IPS-18c (cell line): Measurements from ENCODE around the gene WHRN.

Experiments
- H3K4me3 ChIP-seq: 2 replicates; pipeline ENCODE4 v1.7.0; 2013; ENCODE audit warnings: low read depth, mild to moderate bottlenecking, low read length, moderate library complexity; ENCODE audit not compliant: insufficient read depth
- H3K9me3 ChIP-seq: one replicate; pipeline ENCODE4 v1.6.1; 2013; ENCODE audit warnings: mild to moderate bottlenecking, low read length, moderate library complexity; ENCODE audit not compliant: control insufficient read depth, insufficient read depth

WHRN gene

DNA sequence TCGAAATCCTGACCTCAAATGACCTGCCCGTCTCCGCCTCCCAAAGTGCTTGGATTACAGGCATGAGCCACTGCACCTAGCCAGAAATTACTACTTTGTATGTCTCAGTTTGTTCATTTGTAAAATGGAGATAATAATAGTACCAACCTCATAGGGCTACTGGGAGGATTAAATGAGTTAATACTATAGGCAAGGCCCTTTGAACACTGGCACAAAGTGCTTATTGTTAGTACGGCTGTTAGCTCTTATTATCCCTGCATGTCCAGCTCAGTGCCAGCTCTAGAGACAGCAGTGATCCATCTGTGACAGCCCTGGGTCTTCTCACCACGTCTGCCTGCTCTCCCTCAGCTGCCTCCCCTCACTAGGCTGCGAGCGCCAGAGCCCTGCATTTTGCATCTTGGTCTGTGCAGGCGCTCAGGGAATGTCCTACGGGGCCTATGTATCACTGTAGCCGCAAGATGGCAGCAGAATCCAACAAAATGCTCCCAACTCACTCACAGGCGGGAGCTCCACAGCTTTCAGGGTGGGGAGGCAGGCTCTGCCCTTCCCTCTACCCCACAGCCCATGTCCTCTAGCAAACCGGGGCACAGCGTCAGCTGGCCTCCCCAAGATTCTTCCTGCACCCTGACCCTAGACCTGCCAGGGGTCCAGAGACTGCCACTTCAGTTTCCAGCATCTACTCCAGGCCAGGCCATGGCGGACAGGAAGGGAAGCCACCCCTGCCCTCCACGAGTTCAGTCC is 99.8 kb downstream of the WHRN start:
- no peak overlapping the region for H3K4me3 ChIP-seq
- no peaks in the 10 kb centered on the region for H3K9me3 ChIP-seq

DNA sequence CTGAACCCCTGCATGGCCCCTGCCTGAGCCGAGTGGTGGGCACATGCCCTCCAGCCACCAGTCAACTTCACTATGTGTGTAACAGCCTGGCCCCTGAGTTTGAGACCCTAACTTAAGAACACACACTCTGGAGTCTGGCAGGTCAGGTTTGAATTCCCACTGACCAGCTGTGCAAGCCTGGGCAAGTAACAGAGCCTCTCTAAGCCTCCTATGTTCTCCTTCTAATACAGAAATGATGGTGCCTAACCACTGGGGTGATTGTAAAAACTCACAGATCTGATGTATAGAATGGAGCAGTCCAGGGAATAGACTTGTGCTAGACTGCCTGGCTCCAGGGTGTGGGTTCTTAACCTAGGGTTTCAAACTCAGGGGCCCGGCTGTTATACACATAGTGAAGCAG is 100.7 kb downstream of the WHRN start:
- no peak overlapping the region for H3K4me3 ChIP-seq
- no peaks in the 10 kb centered on the region for H3K9me3 ChIP-seq

DNA sequence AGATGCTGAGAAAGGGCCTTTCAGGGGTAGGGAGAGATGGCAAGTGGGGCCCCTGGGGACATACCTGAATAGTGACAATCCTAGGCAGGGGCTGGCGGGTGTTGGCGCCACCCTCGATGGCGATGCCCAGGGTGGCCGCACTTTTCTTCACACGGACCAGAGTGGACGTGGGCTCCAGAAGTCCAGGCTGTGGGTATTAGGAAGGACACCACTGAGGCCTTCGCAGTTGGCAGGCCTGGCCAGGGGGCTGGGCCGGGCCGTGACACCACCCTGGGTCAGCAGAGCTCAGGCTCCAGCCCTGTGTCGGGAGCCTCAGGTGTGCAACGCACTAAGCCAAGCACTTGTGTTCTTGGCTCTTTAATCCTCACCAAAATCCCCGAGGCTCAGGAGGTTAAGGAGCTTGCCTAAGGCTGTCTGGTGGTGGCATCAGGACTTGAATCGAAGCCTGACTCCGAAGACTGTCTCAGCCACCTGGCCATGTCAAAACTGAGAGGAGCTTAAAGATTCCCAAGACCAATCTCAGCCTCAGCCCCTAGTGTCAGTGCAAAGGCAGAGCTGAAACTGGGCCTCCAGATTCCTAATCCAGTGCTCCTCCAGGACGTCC is 102.0 kb downstream of the WHRN start:
- Histone ChIP-seq H3K4me3 (no peak overlapping the region), H3K9me3 (no peaks in the 10 kb centered on the region)

DNA sequence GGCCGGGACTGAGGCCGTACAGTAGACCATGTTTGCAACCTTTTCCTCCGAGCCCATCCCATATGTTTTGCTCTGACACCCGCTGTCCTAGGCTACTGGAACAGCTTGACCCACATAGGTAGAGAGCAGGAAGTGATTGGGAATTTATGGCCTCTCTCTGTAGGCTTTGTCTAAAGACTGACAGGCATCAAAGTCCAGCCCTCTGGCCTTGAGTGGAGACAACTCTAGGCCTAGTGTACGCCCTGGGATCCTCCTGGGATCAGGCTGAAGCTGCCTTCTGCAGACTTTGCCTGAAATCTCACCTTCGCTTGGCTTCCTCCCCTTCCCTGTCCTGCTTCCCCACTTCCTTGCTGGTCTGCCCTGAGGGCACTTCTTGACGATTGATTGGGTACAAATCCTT is 103.9 kb downstream of the WHRN start:
- Histone ChIP-seq H3K9me3 (no peaks in the 10 kb centered on the region), H3K4me3 (no peak overlapping the region)

DNA sequence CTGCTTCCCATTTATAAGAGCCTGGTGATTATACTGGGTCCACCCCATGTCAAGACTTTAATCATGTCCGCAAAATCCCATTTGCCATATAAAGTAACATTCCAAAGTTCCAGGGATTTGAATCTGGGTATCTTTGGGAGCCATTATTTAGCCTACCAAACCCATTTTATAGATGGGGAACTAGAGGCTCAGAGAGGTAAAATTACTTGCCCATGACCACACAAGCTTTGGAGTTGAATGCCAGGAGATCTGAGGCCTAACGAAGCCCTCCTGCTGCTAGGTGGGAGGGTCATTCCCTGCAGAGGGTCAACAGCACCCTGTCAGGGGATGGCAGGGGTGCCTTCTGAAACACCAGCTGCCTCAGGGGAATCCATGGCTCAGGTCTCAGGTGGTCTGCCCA is 104.5 kb downstream of the WHRN start:
- H3K9me3 ChIP-seq, result no peaks in the 10 kb centered on the region

DNA sequence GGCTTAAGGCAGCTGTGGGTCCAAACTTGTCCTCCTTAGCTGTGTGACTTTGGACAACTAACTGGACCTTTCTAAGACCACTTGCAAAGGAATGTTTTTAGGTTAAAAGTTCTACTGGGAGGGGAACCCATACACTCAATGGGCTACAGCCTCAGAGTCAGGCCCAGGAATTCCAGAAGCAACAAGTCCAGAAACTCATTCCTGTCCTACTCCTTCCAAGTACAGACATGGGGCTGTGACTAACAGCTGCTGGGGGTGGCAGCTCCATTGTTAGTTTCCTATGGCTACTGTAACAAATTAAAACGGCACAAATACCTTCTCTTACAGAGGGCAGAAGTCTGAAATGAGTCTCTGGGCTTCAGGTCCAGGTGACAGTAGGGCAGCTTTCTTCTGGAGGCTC is 105.1 kb downstream of the WHRN start:
- H3K9me3 ChIP-seq, result no peaks in the 10 kb centered on the region
- H3K4me3 ChIP-seq, result no peak overlapping the region

More for the DNA sequence above, 104.5 kb downstream of the WHRN start:
- no peak overlapping the region for H3K4me3 ChIP-seq

DNA sequence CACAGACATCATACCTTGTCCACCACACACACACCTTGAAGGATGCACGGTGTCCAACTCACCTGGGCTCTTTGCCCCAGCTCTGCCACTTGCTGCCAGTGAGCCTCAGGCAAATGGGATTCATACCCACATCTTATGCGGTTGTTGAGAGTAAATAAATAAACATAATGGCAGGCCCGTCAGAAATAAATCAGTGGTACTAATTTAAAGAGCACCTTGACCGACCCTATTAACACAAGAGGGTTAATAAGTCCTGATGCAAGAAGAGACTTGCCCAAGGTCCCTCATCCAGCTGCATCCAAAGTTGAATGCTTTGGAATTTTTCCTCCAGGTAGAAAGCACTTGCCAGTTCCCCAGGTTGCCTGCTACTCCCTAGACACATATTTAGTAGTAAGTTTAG is 105.9 kb downstream of the WHRN start:
- no peaks in the 10 kb centered on the region for H3K9me3 ChIP-seq
- no peak overlapping the region for H3K4me3 ChIP-seq

DNA sequence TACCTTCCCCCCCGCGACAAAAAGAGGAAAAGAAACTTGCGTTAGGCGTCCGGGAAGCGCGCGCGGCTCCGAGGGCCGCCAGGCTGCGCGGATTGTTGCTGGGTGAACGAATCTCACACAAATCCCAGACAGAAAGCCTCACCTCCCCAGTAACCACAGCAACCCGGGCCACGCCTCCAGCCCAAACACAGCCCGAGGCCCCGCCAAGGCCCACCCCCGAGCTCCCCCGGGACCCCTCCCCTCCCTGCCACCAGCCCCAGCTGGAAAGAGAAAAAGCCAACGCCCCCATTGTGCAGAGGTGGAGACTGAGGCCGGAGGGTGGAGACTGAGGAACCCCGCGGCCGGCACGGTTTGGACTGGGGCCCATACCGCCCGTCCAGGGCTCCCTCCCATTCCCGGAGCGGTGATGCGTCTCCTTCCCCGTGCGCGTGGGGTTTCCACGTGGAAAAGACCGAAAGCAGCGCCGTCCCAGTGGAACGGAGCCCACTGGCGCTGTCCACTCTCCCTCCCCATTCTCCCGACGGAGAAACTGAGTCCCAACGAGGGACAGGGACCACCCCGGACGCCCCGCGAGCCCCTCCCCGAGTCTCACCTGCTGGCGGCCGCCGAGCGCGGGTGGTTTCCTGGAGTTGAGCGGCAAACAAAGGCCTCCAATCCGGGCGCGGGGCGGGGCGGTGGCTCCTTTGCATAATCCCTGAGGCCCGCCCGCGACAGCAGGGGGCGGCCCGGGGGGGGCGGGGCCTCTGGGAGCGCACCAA is 107.2 kb downstream of the WHRN start:
- H3K4me3 ChIP-seq, result peak overlapping the region; percentile 84
- H3K9me3 ChIP-seq, result no peaks in the 10 kb centered on the region

DNA sequence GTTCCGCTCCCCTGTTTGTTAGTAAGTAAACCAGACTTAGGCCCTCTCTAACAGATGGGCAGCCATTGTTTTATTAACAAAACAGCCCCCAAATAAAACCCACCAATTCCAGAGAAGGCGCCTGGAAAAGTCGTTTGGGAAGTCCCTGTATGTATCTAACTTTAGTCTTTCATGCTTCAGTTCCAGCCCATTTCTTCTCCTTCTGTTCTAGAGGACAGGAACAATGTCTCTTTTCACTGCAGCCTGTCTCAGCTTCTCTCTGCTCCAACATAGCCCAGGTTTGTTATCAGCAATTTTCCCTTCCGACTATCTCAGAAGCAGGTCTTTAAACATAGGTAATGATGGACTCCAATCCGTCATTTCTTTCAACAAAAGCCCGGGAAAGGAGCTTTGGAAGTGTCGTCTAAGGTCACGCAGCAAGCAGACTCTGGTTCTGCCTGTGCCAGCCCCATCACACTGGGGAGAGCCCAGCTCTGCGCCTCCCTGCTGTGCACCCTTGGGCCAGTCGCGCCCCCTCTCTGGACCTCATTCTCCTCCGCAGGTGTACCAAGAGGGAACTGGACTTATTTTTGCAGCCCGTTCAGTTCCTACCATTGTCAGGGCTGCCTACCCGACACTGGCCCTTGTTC is 107.9 kb downstream of the WHRN start:
- Histone ChIP-seq H3K9me3 (no peaks in the 10 kb centered on the region), H3K4me3 (peak overlapping the region; percentile 77)

DNA sequence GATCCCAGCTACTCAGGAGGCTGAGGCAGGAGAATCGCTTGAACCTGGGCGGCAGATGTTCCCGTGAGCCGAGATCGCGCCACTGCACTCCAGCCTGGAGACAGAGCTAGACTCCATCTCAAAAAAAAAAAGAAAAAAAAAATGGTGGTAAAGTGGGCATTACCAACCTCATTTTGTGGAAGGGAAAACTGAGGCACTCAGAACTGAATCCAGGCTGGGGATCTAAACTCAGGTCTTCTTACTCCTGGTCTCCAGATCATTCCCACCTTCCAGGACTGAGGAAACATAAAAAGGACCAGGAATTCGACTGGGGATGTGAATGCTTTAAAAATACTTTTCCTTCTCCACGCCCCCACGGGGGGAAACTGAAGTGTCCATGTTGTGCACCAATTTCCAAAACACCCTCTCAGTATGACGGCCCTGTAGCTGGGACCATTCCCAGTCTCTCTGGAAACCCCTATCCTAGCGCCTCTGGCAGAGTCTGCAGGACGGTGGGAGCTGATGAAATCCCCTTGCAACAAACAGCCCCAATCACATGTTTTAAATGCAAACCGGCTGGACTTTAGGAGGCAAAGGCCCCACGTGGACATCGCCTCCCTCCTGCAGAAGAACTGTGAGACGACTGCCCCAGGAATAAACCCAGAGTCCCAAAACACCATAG is 108.6 kb downstream of the WHRN start:
- no peak overlapping the region; the same call in 1 of the 2 replicates for H3K4me3 ChIP-seq

DNA sequence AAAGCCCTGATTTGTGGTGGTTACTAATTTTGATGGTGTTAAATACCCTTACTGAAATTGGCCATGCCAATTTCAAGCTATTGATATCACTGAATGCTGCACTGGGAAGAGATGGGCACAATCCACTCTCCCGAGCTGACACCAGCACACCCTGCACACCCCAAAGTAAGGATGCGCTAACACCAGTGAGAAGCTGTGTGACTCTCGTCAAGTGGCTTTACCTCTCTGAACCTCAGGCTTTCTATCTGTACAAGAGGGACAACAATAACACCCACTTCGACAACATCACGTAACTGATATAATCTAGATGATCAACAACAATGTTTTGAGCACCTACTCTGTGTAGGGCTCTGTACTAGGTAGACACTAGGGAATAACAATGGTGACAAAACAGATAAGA is 109.5 kb downstream of the WHRN start:
- Histone ChIP-seq H3K9me3 (no peaks in the 10 kb centered on the region), H3K4me3 (no peak overlapping the region)

More for the DNA sequence above, 108.6 kb downstream of the WHRN start:
- no peaks in the 10 kb centered on the region for H3K9me3 ChIP-seq

DNA sequence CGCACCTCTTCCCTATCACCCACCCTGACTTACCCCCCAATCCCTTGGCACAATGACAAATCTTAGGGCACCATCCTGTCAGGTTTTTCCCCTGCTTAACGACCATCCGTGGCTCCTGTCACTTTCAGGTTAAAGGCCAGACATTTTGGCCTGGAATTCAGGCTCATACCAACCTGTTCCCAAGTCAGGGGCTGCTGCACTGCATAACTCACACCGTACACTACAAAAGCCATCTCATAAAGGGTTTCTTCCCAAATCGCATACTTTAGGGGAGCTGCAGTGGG is 110.0 kb downstream of the WHRN start:
- Histone ChIP-seq H3K4me3 (no peak overlapping the region), H3K9me3 (no peaks in the 10 kb centered on the region)

DNA sequence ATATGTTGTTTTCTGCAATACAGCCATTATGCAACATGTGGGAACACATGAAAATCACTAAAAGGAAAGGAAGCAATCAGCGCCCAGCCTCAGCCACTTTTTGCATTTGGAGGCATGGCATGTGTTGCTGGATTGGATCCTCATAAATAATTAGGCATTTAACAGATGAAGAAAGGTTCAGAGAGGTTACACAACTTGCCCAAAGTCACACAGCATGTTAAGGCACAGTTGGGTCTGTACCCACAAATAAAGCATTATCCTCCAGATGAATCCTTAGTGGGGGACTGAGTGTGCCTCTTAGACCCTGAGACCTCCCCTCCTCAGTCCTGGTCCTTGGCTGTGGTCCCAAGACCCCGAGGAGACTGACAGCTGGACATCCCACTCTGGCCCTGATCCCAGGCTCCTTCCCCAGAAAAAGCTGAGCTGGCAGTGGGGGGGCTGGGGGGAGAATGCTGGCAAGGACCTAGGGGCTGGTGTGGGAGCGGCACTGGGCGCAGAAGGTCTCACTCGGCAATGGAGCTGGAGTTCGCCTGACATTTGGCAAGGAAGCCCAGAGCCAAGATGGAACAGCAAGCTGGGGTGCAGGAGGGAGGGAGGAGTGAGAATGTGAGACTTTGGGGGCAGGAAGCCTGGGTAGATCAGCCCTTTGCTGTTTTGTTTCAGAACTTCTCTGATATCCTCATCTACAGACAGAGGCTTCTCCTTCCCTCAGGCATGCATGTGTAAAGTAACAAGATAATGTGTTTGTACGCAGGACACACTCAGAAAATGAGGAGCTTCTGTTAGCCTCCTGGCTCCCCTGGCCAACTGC is 110.5 kb downstream of the WHRN start:
- Histone ChIP-seq H3K4me3 (no peak overlapping the region), H3K9me3 (no peaks in the 10 kb centered on the region)

DNA sequence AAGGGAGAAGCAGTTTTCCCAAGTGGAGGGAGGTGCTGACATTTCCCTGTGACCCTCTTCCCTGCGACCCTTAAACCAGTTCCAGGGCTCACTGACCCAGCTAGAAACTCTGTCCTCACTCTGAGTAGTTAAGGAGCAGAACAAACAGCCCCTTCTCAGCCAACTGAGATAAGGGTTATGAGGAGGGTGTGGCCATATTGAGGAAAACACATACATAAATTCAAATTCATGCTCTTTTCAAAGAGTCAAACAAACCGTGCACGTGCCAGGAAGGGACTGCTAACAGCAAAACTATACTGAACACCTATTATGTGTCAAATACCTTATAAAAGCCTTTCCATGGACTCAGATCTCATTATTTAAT is 112.5 kb downstream of the WHRN start:
- Histone ChIP-seq H3K9me3 (no peaks in the 10 kb centered on the region), H3K4me3 (no peak overlapping the region)

DNA sequence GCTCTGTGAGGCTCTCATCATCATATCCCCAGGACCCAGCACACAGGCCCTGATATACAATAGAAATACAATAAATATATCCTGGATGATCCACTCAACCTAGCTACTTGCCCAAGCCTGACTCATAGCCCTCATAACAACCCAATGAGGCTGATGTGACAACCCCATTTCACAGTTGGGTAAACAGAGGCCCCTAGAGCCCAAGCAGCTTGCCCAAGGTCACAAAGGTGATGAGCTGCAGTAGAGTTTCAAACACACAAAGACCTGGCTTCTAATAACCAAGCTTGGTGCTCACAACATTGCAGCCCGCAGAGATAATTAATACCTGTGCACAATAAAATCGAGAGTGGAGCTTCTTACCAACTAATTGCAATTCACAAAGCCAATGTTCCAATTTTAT is 114.3 kb downstream of the WHRN start:
- Histone ChIP-seq H3K9me3 (no peaks in the 10 kb centered on the region), H3K4me3 (no peak overlapping the region)

DNA sequence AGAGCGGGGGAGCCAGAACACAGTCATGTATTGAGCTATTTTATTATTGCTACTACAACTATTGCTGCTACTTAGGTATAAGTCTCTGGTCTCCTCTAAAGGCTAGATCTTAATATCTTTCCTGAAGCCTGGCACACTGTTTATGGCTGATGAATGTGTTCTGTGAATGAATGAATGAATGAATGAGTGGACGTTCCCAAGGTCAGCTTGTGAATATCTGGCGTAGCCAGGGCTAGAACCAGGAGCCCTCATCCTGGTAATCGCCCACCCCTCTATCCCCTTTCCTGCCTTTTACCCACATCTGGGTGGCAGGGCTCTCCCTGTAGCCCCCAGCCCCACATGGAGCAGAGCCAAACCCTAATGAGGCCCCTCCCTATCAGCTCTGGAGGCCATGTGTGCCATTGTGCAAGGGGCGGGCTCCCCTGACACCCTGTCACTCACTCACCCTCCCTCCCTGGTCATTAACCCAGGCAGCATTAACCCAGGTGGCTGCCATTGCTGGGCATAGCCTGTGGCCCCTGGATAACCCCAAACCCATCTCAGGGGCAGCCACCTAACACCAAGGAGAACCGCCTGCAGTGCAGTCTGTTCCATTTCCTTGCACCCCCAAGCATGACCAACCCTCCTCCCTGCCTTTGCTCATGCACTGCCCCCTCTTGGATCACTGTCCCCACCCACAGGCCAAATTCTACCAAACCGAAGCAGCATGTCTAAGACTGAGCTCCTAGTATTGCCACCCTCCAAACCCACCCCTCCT is 115.5 kb downstream of the WHRN start:
- H3K4me3 ChIP-seq, result no peak overlapping the region
- no peaks in the 10 kb centered on the region for H3K9me3 ChIP-seq
